ENCODE measurements around the gene SDC4. TPM values are rescaled to one million over a fixed set of nuclear protein-coding genes. Genes with fewer than 3 reads are reported as not detected.

SDC4 gene
- total RNA-seq, 1 experiment from 2014 or later = 126 TPM

DNA sequence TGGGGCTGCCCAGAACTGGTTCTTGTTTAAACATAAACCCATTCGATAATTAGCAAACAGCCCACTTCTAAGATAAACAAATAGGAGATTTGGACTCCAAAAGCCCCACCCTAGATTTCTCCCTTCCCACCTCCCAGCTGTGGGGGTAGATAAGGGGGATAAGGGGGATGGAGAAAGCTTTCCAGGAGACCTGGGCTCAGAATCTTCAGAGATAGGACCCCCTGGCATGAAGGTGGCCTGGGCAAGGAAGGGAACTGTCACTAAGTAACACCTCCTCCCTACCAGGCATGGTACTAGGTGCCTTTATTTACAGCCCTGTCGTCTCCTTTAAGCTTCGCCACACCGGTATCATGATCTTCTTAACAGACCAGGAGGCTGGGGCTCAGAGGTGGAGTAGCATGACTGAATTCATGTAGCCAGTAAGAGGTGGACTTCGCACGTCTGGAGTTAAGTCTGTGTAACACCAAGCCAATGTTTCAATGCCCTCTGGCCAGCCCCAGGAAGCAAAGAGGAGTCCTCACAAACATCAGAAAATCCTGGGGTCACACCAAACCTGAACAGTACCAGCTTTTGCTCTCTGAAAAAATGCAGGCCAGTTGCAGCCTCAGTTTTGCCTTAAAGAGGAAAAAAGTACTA is 4.6 kb downstream of the SDC4 start:
- DNase-seq (ENCODE audit: low read depth) = no peak

DNA sequence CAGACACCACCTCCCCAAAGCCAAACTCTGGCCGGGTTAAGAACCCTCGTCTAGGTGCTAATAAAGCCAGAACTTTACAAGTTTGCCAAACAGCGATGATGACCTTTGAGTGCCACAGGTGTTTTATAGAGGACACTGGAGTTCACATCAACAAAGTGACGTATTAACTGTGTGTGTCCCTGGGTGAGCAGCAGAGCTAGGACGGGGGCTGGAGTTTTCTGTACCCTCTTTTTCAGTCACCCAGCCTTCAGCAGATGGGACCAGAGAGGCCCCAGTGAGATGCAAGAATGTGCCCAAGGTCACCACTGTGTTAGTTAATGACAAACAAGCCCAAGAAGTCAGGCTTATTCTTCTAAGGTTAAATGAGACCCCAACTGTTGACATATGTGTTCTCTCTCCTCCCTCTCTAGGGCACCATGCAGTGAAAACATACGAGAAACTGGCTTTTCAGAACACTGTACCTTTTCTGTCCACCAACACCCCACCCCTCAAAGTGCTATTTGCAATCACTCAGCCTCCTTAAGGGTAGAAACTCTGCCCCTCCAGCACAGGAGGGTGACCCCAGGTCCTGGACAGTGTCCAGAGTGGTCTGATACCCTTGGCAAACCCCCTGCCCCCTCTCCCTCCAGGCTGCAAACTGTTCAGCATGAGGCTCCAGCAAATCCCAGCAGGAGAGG is 5.2 kb downstream of the SDC4 start:
- no peak for DNase-seq (ENCODE audit: low read depth)

DNA sequence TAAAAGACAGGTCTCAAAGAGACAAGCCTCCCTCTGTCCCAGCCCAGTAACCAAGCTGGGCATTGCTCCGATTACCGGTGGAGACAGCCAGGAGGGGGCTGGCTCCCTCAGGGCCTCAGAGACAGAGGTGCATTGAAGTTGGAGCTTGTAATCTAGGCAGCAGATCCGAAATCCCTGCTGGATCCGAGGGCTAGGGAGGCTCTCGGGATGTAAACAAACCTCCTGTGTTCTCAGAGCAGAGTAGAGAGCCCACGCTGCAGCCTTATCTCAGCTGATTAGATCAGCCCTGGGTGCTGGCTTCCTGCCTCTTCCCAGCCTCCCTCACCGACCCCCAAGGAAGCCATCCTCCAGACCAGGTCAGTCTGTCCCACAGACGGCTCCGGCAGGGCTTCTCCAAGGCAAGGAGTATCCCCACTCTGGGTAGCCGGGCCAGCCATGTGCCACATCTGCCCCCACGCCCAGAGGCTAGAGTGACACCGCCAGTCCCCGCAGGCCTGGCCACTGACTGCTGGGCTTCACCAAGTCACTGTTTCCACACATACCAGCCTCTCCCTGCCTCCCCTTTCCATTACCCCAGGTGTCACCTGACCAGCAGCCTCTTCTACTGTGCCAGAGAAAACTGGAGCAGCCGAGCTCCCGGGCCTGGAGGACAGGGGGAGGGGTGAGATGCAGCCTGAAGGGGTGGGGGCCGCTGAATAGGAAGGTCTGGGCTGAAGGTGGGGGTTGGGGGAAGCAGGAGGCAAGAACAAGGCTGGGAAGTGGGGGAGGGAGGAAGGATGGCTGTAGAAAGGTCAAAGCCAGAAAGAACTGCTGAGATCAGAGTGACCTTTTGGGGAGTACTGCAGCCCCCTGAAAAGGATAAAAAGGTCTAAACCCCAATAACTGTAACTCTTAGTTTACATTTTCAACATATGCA is 6.0 kb downstream of the SDC4 start:
- DNase-seq (ENCODE audit: low read depth) = no peak

DNA sequence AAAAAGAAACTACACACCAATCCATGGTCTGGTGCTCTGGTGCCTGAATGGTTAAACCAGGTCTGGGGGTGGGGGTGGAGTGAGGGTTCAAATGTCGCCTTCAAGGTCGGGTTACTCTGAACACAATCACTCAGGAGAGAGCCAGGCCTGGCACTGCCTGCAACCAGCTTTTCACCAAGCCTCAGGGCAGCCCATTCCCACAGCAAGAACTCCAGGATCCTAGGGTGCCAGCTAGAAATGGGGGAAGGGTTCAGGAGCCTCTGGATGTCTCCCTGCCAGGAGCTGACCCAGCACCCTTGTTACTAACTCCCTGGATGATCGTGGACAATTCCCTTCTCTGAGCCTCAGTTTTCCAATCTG is 6.7 kb downstream of the SDC4 start:
- DNase-seq (ENCODE audit: low read depth) = no peak

DNA sequence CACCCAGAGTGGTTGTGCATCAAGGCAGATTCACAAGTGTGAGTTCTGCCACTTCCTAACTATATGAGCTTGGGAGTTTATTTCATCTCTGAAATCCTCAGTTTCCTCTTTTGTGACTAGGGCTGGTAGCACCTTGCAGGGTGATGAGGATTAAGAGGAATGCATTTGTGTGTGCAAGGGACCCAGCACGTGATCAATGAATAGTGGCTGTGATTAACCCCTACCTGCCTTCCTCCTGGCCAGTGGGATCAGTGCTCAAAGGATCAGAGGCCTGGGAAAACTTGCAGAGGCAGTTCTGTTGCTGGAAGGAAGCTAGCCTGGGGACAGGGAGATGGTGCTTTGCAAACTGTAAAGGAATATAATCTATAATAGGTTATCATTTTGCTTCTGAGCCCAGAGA is 7.3 kb downstream of the SDC4 start:
- no peak for DNase-seq (ENCODE audit: low read depth)

DNA sequence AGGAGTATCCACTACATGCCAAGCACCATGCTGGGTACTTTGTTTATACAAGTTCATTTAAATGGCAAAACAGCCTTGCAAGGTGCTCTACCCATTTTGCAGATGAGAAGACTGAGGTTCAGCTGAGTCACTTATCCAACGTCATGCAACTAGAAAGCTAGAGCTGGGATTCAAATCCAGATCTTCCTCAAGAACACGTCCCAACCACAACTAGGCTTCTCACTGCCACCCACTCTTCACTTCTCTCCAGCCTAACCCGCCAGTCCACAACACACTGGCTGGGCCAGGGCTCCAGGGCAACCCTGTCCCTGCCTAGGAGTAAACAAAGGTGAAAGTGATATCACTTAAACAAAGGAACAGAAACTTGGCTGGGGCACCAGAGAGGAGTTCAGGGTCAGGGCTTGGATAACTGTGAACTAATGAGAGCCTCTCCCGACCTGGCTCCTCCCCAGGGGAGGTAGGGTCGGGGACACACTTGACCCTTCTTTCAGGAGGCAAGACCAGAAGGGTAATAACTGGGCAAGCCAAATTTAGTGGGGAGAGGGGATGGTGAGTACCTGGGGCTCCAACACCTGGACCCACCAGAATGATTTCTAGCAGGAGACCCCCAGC is 7.9 kb downstream of the SDC4 start:
- DNase-seq (ENCODE audit: low read depth) = no peak

DNA sequence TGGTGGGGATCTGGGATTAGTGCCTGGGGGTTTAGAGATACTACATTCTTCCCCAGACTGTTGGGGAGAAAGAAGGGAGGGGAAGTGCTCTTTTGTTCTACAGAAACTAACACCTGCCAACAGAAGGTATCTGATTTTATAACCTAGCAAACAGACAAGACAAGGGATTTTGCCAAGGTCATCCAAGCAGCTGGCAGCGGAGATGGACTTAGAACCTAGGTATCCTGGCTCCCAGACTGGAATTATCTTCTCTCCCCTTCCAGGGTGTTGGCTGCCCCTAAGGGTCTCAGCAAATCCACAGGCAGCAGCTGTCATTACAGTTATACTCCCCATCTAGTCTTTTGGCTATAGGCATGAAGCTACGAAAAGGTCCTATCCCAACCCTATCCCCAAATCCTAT is 8.4 kb downstream of the SDC4 start:
- DNase-seq (ENCODE audit: low read depth) = no peak

DNA sequence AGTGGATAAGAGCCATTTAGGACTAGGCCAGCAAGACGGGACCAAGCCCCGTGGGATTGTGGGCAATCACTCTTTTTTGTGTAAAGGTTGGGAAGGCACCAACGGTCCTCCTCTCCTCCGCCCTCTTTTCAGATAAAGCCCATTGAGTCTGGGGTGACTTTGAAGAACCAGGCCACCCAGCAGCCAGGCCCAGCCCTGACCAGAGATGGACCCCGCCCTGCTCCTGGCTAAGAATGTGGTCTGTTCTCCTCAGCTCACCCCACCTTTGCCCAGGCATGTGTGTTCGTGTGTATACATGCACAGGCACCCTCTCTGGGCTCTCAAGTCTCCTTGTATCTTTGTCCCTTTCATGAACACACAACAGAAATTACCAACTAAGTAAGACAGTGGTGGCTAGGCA is 9.1 kb downstream of the SDC4 start:
- DNase-seq (ENCODE audit: low read depth) = no peak

DNA sequence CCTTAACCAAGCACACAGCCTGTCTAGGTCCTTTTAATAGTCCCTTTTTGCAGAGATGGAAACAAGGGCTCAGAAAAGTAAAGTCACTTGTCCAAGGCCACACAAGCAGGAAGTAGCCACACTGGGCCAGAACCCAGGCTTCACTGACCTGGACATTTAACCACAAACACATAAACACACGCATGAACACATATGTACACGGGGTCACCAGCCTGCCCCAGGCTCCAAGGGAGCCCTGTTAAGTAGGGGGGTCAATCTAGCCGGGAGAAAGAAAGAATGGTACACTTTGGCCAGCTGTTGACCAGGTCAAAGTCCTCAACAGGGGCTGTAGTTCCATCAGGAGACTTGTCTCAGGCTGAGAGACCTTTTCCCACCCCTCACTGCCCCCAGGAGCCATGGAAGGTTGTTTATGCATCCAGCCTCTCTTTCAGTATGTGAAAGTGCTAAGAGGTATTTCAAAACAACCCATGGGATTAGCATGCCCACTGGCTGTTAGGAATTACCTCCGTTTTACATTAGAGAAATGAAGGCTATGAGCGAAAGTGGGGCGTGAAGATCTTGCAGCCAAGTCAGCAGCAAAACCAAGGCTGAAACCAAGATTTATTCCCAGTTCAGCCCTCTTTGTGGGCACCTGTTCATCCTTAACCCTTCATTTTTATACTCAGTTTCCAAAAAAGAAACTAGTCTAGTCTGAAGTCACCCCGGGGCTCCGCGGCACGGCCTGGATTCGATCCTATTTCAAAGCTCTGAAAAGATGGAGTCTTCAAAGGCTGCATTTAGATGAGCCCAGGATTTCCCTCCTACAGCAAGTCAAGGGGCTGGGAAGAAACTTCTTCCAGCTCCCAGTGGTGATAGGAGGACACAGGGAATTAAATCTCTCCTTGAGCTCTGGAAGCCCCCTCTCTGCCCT is 9.8 kb downstream of the SDC4 start:
- DNase-seq (ENCODE audit: low read depth) = no peak

DNA sequence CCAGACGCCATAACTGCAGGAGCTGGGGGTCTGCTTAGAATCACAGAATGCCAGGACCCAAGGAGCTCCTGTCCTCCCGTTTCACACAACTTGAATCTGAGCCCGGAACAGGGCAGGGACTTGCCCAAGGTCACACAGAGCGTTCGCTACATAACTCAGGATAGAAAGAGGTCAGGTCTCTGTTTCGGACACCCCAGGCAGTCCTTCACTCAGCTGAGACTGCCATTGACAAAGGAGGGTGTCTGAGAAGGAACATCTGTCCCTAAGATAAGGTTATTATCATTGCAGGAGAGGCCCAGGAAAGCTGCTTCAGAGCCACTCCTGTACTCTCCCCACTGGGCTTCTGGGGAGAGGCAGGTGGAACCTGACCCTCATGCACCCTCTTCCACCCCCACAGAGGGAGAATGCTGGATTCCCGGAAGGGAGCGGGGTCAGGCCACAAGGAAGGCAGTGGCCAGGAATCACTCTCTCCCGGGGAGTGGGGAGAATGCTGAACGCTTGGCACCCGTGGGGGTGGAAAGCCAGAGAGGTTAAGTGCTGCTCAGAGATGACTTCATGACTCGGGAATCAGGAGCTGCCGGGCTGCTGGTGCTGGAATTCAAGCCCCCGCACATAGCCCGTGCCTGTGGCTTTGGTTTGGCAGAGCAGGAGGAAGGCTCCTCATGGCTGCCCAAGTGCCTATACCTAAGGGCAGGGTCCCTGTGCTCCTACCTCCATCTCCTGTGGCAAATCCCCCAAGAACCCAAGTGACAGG is 10.7 kb downstream of the SDC4 start:
- DNase-seq (ENCODE audit: low read depth) = peak; percentile 89

DNA sequence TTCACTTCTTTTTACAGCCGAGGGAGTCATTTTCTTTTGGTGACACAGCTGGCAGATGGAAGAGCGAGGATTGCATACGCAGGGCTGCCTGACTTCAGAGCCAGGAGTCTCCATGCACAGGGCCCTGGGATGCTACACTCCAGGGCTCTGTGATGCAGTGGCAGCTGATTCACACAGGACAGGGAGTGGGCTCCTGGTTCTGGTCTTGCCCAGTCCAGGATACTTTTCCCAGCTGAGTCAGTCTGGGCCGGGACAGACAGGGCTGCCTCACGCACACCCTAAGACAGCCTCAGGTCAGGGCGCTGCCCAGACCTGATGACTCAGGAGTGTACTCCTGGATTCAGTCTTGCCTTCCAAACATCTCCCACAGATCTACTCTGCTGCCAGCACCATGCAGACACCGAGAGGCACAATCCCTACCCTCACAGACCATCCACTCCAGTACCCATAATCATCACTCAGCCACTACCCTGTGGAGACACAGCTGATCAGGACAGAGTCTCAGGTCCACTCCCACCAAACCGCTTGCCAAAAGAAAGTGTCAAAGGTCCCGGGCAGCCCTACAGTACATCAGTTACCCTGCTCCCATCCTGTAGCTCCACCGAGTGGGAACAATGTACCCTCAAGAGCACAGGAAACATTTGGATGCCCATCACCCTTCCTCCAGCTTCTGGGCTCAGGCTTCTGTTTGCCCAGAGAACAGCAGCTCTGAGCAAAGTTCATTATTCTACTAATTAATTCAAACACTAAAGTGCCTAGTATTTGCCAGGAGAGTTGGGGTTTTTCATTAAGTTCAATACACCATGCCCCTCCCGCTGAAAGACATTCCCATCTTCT is 11.5 kb downstream of the SDC4 start:
- DNase-seq (ENCODE audit: low read depth) = peak; percentile 94

DNA sequence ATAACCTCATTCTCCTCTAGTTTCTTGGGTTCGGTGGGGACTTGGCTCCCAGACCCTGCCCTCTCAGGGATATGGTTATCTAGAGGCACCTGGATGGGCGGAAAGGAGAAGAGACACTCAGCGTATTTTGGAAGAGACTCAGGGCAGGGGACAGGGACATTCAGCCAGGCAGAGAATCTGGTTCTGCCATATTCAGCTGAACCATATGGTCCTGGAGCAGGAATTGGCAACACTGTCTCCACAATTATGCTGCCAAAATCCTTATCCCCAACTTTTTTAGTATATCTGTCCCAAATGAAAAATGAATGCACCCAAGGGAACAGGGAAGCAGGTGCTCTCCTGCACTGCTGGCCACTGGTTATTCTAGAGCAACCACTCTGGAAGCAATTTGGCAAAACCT is 17.7 kb downstream of the SDC4 start:
- DNase-seq (ENCODE audit: low read depth) = no peak

DNA sequence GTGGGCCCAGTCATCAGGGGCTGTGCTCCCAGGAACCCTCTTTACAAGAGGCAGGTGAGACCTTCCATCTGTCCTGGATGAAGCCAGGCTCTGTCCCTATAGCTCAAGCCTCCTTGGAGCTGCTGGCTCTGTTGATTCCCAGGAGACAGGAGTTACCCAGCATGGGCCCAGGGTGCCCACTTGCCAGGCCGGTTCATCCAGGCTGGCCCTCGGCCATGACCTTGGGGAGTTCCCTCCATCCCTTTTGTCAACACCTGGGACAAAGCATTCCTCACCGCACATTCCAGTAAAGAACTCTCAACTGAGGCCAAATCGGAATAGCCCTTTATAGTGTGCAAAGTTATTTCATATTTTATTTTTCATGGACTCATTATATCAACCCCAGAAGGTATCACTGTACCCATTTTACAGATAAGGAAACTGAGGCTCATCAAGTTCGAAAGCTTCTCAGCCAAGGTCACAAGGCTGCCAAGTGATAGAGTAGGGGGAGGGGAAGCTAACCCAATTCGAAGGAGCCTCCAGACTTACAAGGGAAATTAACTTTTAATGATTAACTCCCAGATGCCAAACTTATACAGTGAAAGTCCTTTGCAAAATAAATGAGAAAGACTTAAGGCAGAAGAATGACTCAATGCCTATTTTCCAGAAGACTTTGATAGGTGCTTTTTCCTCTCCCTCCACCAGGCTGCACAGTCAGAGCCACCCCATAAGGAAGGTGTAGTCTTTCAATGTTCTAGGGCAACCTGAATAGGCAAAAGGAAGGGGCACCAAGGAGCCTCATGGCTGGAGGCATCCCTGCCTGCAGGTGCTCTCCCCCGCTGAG is 18.5 kb downstream of the SDC4 start:
- no peak for DNase-seq (ENCODE audit: low read depth)

DNA sequence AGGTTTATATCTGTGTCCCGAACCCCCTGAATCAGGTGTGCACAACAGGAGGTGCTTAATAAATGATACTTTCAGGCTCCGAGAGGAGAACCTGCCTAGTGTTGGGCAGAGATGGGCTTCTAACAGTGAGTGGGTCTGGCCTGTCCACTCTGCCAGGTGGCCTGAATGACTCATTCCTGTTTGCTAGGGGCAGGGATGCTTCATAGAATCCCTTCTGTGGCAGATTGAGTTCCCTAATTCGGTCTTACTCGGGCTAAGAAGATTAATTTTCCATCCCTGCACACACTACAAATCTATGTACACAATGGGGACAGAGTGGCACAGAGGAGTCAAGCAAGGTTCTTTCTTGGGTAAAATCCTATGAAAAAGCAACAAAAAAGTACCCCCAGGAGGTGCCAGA is 19.8 kb downstream of the SDC4 start:
- no peak for DNase-seq (ENCODE audit: low read depth)

DNA sequence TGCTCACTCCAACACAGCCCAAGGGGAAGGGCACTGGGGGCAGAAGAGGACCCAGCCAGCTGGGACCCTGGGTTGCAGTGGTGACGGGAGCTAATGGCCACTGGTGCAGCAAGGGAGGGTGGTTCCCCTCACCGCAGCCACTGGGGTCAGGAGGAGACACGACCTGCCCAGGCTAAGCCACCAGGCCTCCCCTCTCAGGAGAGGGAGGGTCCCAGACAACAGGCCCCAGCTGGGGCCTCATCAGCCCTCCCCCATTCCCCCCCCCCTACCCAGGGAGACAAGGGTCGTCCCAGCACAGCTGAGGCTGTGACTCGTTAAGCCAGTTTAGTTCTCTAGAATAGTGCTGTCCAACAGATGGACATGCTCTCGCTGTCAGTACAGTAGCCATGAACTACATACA is 22.9 kb downstream of the SDC4 start:
- DNase-seq (ENCODE audit: low read depth) = no peak

DNA sequence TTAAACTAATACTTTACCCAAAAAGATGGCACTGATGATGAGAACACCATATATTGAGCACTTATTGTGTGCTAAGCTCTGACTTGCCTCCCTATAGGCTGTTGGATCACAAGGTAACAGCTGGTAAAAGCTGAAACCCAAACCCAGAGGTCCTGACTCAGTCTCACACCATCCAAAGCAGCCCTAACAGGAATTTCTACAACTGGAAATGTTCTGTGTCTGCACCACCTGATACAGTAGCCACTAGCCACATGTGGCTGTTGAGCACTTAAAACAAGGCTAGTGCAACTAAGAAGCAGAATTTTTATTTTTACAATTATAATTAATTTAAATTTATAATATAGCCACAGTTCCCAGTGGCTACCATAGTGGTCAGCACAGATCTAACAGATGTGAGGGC is 24.5 kb downstream of the SDC4 start:
- peak; percentile 87 for DNase-seq (ENCODE audit: low read depth)

DNA sequence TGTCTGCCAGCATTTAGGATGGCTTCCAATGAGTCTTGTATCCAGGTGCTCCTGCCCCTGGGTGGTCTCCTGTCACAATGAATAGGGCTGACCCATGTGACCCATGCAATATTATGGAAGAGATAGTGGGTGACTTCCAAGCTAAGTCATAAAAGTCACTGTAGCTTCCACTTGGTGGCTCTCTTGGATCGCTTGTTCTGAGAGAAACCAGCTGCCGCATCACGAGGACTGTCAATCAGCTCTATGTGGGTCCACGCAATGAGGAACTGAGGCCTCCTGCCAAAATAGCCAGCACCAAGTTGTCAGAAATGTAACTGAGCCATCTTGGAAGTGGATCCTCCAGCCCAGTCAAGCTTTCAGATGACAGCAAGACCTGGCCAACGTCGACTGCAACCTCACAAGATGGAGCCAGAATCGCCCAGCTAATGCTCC is 25.3 kb downstream of the SDC4 start:
- DNase-seq (ENCODE audit: low read depth) = peak; percentile 92

DNA sequence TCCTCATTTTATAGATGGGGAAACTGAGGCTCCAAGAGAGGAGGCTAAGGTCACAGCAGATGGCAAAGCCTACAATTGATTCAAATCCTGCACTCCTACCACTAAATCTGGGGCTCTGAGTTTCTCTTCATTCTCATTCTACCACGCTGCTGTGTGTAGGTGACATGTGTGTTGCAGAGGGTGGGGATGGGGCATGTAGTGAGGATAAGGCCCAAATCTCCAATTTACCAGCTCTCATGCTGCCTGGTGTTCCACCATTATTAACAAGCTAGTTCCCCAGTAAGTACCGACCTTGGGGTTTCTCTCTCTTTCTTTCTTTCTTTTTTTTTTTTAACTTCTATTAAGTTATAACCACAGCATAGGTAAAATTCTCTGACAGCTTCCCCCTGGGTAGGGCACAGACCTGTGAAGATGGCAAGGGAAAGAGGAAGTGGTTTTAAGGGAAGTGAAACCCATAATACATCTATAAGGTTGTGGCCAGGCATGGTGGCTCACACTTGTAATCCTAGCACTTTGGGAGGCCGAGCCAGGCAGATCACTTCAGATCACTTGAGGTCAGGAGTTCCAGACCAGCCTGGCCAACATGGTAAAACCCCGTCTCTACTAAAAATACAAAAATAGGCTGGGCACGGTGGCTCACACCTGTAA is 27.2 kb downstream of the SDC4 start:
- DNase-seq (ENCODE audit: low read depth) = no peak

All from LHCN-M2 (cell line).